H4 (cell line): ENCODE results near the gene SLC31A1. TPM values are rescaled to one million over a fixed set of nuclear protein-coding genes. Genes with fewer than 3 reads are reported as not detected.
"Not testable (repeated sequence)": the region's sequence is repeated elsewhere in the genome, so short reads cannot be mapped to it uniquely, and the experiment has no call there.

Experiments used
- DNase-seq: peaks from one replicate; pipeline ENCODE4 v3.0.0-alpha.2; 2015; ENCODE audit warnings: low spot score
- total RNA-seq: library from RNA; depleted of rRNA; stranded (reverse); fragments of >200 nt; shearing (Covaris generic); gene quantifications from 2 replicates; pipeline ENCODE4 v1.2.3, GENCODE V29; 2014

Gene SLC31A1
- total RNA-seq, 1 experiment from 2014 or later, result 34.3 TPM

- DNase-seq, result no peak
Measured at GRCh38 chr9:113220467-113221002, 809 bp upstream of the SLC31A1 start.

GRCh38 chr9:113221800-113222481, 597 bp downstream of the SLC31A1 start:
- no peak for DNase-seq

GRCh38 chr9:113222482-113222841, 1.1 kb downstream of the SLC31A1 start:
- DNase-seq, result peak; percentile 21

GRCh38 chr9:113223963-113224362, 2.6 kb downstream of the SLC31A1 start:
- DNase-seq, result peak; percentile 81

- DNase-seq, result no peak
Measured at GRCh38 chr9:113227436-113227835, 6.1 kb downstream of the SLC31A1 start.

GRCh38 chr9:113228130-113228665, 6.9 kb downstream of the SLC31A1 start:
- DNase-seq, result no peak

- no peak for DNase-seq
Measured at GRCh38 chr9:113231701-113232100, 10.4 kb downstream of the SLC31A1 start.

- not testable (repeated sequence) for DNase-seq
Measured at GRCh38 chr9:113235701-113236255, 14.4 kb downstream of the SLC31A1 start.

GRCh38 chr9:113237026-113237425, 15.7 kb downstream of the SLC31A1 start:
- no peak for DNase-seq

- DNase-seq, result no peak
Measured at GRCh38 chr9:113238202-113238858, 17.0 kb downstream of the SLC31A1 start.

- DNase-seq, result no peak
Measured at GRCh38 chr9:113238859-113239232, 17.5 kb downstream of the SLC31A1 start.

GRCh38 chr9:113241161-113241560, 19.8 kb downstream of the SLC31A1 start:
- no peak for DNase-seq

- no peak for DNase-seq
Measured at GRCh38 chr9:113244556-113244955, 23.2 kb downstream of the SLC31A1 start.

- DNase-seq, result no peak
Measured at GRCh38 chr9:113245894-113246293, 24.6 kb downstream of the SLC31A1 start.

- DNase-seq, result no peak
Measured at GRCh38 chr9:113246928-113247327, 25.6 kb downstream of the SLC31A1 start.

- DNase-seq, result no peak
Measured at GRCh38 chr9:113247640-113248039, 26.3 kb downstream of the SLC31A1 start.

GRCh38 chr9:113249661-113250060, 28.3 kb downstream of the SLC31A1 start:
- DNase-seq, result not testable (repeated sequence)

GRCh38 chr9:113250807-113251206, 29.5 kb downstream of the SLC31A1 start:
- no peak for DNase-seq

GRCh38 chr9:113254991-113255390, 33.6 kb downstream of the SLC31A1 start:
- no peak for DNase-seq

GRCh38 chr9:113255438-113255837, 34.1 kb downstream of the SLC31A1 start:
- DNase-seq, result no peak

GRCh38 chr9:113257863-113258262, 36.5 kb downstream of the SLC31A1 start:
- DNase-seq, result no peak

- DNase-seq, result no peak
Measured at GRCh38 chr9:113258282-113258681, 36.9 kb downstream of the SLC31A1 start.
